B cell (primary cell): ENCODE data around the gene CCDC6. TPM values are rescaled to one million over a fixed set of nuclear protein-coding genes. Genes with fewer than 3 reads are reported as not detected.

Experiments used
- ATAC-seq: fragments of 200-7000 bp; cut with Tn5 transposase; one replicate; pipeline ENCODE4 v1.10.0; 2021; ENCODE audit warnings: low read depth, mild to moderate bottlenecking, moderate number of reproducible peaks, moderate library complexity
- CTCF ChIA-PET: fragments of 350-600 bp; sonication (Branson Sonifier 250); formaldehyde crosslinking; loops from one replicate; lab custom pipeline; 2021; ENCODE audit warnings: antibody characterized with exemption, inconsistent platforms; lab: Charles Lee
- POLR2A ChIA-PET: fragments of 350-600 bp; sonication (Branson Sonifier 250); formaldehyde crosslinking; loops from one replicate; lab custom pipeline; 2021; ENCODE audit warnings: antibody characterized with exemption; lab: Charles Lee
- DNase-seq: peaks from one replicate; pipeline ENCODE4 v3.0.0; 2013
- H2AFZ ChIP-seq: 2 replicates; pipeline ENCODE4 v1.6.1; 2012; ENCODE audit warnings: mild to moderate bottlenecking, low read depth, low read length; ENCODE audit not compliant: insufficient read depth, poor library complexity, severe bottlenecking
- H3K27ac ChIP-seq, 2 donors: 1 replicate in 1 of 2; 2 replicates in 1 of 2; pipeline ENCODE4 v1.5.1; 2012 to 2013; ENCODE audit warnings: low read length in 2 of 2, mild to moderate bottlenecking in 2 of 2, moderate library complexity in 1 of 2
- H3K27me3 ChIP-seq, 4 experiments: fragments of 200-600 bp in 1 of 4; sonication (generic) in 1 of 4; replicated peaks in 1 of 4; 1 replicate in 2 of 4; 2 replicates in 2 of 4; pipeline versions ENCODE4 v1.6.1 to v1.7.0; 2013 to 2016; ENCODE audit warnings: low read length in 3 of 4, mild to moderate bottlenecking in 2 of 4, mixed read lengths in 1 of 4, moderate library complexity in 1 of 4; ENCODE audit not compliant: insufficient read depth in 4 of 4, control insufficient read depth in 3 of 4; ENCODE audit errors: control extremely low read depth in 1 of 4
- H3K36me3 ChIP-seq, 2 experiments: replicated peaks in 1 of 2; 1 replicate in 1 of 2; 2 replicates in 1 of 2; pipeline versions ENCODE4 v1.6.1 to v1.7.1; 2013; ENCODE audit warnings: low read length in 1 of 2; ENCODE audit not compliant: insufficient read depth in 2 of 2, control insufficient read depth in 1 of 2; ENCODE audit errors: control extremely low read depth in 1 of 2, extremely low read depth in 1 of 2
- H3K4me1 ChIP-seq, 2 donors: fragments of 200-600 bp in 1 of 2; sonication (generic) in 1 of 2; 1 replicate in 1 of 2; 2 replicates in 1 of 2; pipeline versions ENCODE4 v1.5.1 to v1.6.1; 2013 to 2017; ENCODE audit warnings: low read length in 2 of 2; ENCODE audit not compliant: control insufficient read depth in 2 of 2, insufficient read depth in 2 of 2
- H3K4me2 ChIP-seq: replicated peaks from 2 replicates; pipeline ENCODE3; 2012; ENCODE audit warnings: mild to moderate bottlenecking, low read depth, low read length; ENCODE audit not compliant: poor library complexity, severe bottlenecking
- H3K4me3 ChIP-seq, 5 experiments: fragments of 200-600 bp in 1 of 5; sonication (generic) in 1 of 5; 1 replicate in 3 of 5; 2 replicates in 2 of 5; pipeline versions ENCODE4 v1.5.1 to v1.7.0; 2011 to 2016; ENCODE audit warnings: low read length in 4 of 5, mild to moderate bottlenecking in 4 of 5, low read depth in 2 of 5, control low read depth in 1 of 5, moderate library complexity in 1 of 5; ENCODE audit not compliant: insufficient read depth in 1 of 5; ENCODE audit errors: control extremely low read depth in 1 of 5, extremely low read depth in 1 of 5
- H3K79me2 ChIP-seq: fragments of 200-600 bp; sonication (generic); one replicate; pipeline ENCODE4 v1.6.0; 2016; ENCODE audit warnings: low read length; ENCODE audit not compliant: control insufficient read depth, insufficient read depth
- H3K9ac ChIP-seq: fragments of 200-600 bp; sonication (generic); 2 replicates; pipeline ENCODE4 v1.6.1; 2017; ENCODE audit warnings: mild to moderate bottlenecking, low read length, moderate library complexity
- H3K9me3 ChIP-seq, 3 donors: one replicate each; pipeline versions ENCODE4 v1.6.1 to v1.7.1; 2013; ENCODE audit warnings: low read length in 2 of 3; ENCODE audit not compliant: control insufficient read depth in 2 of 3, insufficient read depth in 1 of 3; ENCODE audit errors: control extremely low read depth in 1 of 3
- H4K20me1 ChIP-seq: 2 replicates; pipeline ENCODE4 v1.6.0; 2012; ENCODE audit warnings: mild to moderate bottlenecking, low read length; ENCODE audit not compliant: insufficient read depth, control insufficient read depth, poor library complexity, severe bottlenecking
- H3K27ac Mint-ChIP-seq: one replicate; pipeline ENCODE4 v1.8.0; 2021; ENCODE audit warnings: mixed read lengths
- H3K27me3 Mint-ChIP-seq: one replicate; pipeline ENCODE4 v1.8.0; 2021; ENCODE audit warnings: mixed read lengths
- H3K4me1 Mint-ChIP-seq: one replicate; pipeline ENCODE4 v1.8.0; 2021; ENCODE audit warnings: mixed read lengths
- H3K4me3 Mint-ChIP-seq: one replicate; pipeline ENCODE4 v1.8.0; 2021; ENCODE audit warnings: mixed read lengths
- H3K9me3 Mint-ChIP-seq: one replicate; pipeline ENCODE4 v1.8.0; 2022; ENCODE audit warnings: mixed read lengths; ENCODE audit not compliant: insufficient read depth
- CTCF ChIP-seq: fragments of 200-600 bp; IDR thresholded peaks from one replicate; pipeline ENCODE4 v1.8.0; 2022; ENCODE audit warnings: antibody characterized with exemption, mild to moderate bottlenecking
- EZH2 ChIP-seq: IDR thresholded peaks from 2 replicates; pipeline ENCODE4 v1.6.1; 2012; ENCODE audit warnings: borderline replicate concordance, low read depth, mild to moderate bottlenecking, moderate library complexity, low read length; ENCODE audit not compliant: insufficient read depth, poor library complexity, severe bottlenecking
- WGBS: methylation state at CpG from one replicate; pipeline ENCODE4 v1.1.5; 2013; ENCODE audit warnings: missing lambda C conversion rate; ENCODE audit not compliant: insufficient coverage; 5-methylcytosine and 5-hydroxymethylcytosine counted together
- intact Hi-C: fragments of 100-400 bp; cut with micrococcal nuclease; formaldehyde crosslinking; loops from one replicate; pipeline ENCODE4 v1.10.0; 2022
- polyA plus RNA-seq: library from polyadenylated mRNA; depleted of rRNA; stranded (reverse); fragments of >200 nt; gene quantifications from 2 replicates; pipeline ENCODE4 v1.2.3, GENCODE V29; 2012
- total RNA-seq, 2 donors: library from RNA; stranded (reverse); fragments of 120-200 nt in 1 of 2; gene quantifications; 1 replicate in 1 of 2; 2 replicates in 1 of 2; pipeline versions ENCODE4 v1.2.3 to v1.2.4, GENCODE V29; 2013 to 2022

Gene CCDC6
- total and polyA plus RNA-seq, 2 donors (not counting 1 experiment from before 2014, with no cell fraction given), result 18.2 to 30.1 TPM

GRCh38 chr10:59907537-59907917 is 1.2 kb upstream of the CCDC6 start:
- Histone ChIP-seq H3K36me3 (peaks cover 0 to 3% of the 10 kb centered on the region in 2 experiments), H3K9me3 (no peaks in the 10 kb centered on the region), H4K20me1 (peaks cover 22% of the 10 kb centered on the region), H3K4me3 (peak overlapping the region; percentile 53 to 96 (median 89)), H3K27ac (peak overlapping the region; percentile 85 to 95), H3K79me2 (peaks cover 72% of the 10 kb centered on the region), H3K4me2 (peak overlapping the region; percentile 90), H3K9ac (peak overlapping the region; percentile 86), H3K4me1 (peaks cover 38 to 42% of the 10 kb centered on the region in 2 donors), H3K27me3 (no peaks in the 10 kb centered on the region), H2AFZ (peak overlapping the region; percentile 88)
- H3K9me3 Mint-ChIP-seq, result no peaks in the 10 kb centered on the region
- no peak for ATAC-seq
- peaks cover 51% of the 10 kb centered on the region for H3K4me1 Mint-ChIP-seq
- no CpG with 5 or more reads among the region's 2 CpGs for WGBS
- TF ChIP-seq EZH2 (no peak), CTCF (no peak)
- H3K27me3 Mint-ChIP-seq, result no peaks in the 10 kb centered on the region
- ChIA-PET CTCF (interaction anchor here (0.8 to 6.3 kb wide), 13 partner anchors 26 to 330 kb away, joined by 3 to 175 read pairs (median 4); no protein-coding TSS in a partner anchor), POLR2A (interaction anchor here (0.6 kb wide), 1 partner anchor 71 kb away, joined by 6 read pairs; no protein-coding TSS in a partner anchor)
- peak; percentile 32 for DNase-seq
- peak overlapping the region; percentile 96 for H3K27ac Mint-ChIP-seq
- H3K4me3 Mint-ChIP-seq, result peak overlapping the region; percentile 98
- intact Hi-C loops, result loop anchor here (1.0 to 10.0 kb wide), 5 partner anchors 42 to 1640 kb away; partner anchors contain the start of genes CISD1, IPMK and TFAM
